ENCODE measurements around the gene HGD. TPM values are rescaled to one million over a fixed set of nuclear protein-coding genes. Genes with fewer than 3 reads are reported as not detected.
A peak's percentile ranks its signal among the peaks of the same experiment; 100 is the strongest.
"Not testable (repeated sequence)": the region's sequence is repeated elsewhere in the genome, so short reads cannot be mapped to it uniquely, and the experiment has no call there.

HGD gene
- total RNA-seq, 1 donor from 2014 or later, result 0.40 TPM

DNA sequence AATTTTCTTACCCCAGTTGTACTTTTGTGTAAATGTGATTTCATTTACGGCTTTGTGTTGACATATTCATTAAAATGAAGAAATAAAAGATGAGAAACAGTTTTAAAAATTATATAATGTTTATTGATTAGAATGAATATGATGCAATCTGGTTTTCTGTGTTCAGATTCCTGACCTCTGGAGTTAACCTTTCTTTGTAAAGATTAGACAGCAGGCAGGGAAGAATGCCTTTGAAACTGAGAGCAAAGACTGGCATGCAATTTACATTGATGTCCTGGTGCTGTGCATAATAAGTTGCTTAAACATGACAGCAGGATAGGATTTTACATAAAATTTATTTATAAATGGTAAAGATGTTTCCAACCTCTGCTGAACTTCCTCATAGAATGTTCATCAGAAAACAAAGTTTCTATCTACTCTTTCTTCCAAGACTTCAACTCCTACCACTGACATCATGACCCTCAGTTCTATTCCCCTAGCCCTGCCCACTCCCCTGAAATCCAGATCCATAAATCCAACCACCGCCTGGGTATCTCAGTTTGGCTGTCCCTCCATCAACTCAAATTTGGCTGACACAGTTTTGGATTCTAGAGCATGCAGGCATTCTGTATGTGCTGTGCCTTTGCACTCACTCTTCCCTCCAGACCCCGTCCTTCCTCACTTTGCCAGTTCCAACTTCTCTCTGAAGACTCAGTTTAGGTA, 1.7 kb downstream of the HGD start:
- no peak overlapping the region for H3K4me3 Mint-ChIP-seq (ENCODE audit: unreplicated experiment)
- H3K9me3 Mint-ChIP-seq (ENCODE audit: low read depth), result peaks cover 10% of the 10 kb centered on the region
- no peak for DNase-seq (ENCODE audit: low spot score)
- TF ChIP-seq, protein P1, sequence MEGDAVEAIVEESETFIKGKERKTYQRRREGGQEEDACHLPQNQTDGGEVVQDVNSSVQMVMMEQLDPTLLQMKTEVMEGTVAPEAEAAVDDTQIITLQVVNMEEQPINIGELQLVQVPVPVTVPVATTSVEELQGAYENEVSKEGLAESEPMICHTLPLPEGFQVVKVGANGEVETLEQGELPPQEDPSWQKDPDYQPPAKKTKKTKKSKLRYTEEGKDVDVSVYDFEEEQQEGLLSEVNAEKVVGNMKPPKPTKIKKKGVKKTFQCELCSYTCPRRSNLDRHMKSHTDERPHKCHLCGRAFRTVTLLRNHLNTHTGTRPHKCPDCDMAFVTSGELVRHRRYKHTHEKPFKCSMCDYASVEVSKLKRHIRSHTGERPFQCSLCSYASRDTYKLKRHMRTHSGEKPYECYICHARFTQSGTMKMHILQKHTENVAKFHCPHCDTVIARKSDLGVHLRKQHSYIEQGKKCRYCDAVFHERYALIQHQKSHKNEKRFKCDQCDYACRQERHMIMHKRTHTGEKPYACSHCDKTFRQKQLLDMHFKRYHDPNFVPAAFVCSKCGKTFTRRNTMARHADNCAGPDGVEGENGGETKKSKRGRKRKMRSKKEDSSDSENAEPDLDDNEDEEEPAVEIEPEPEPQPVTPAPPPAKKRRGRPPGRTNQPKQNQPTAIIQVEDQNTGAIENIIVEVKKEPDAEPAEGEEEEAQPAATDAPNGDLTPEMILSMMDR (IDR thresholded peaks at IDR 0.05), result no peak
- H3K27me3 Mint-ChIP-seq (ENCODE audit: low read depth), result no peaks in the 10 kb centered on the region
- H3K4me1 Mint-ChIP-seq (ENCODE audit: low read depth), result peaks cover 20% of the 10 kb centered on the region
- H3K36me3 Mint-ChIP-seq (ENCODE audit: low read depth), result no peaks in the 10 kb centered on the region
- no peak overlapping the region for H3K27ac Mint-ChIP-seq (ENCODE audit: unreplicated experiment)

GRCh38 chr3:120678984-120679383, 3.1 kb downstream of the HGD start:
- Mint-ChIP-seq H3K9me3 (ENCODE audit: low read depth) (peaks cover 10% of the 10 kb centered on the region), H3K36me3 (ENCODE audit: low read depth) (no peaks in the 10 kb centered on the region), H3K4me3 (ENCODE audit: unreplicated experiment) (peak overlapping the region; percentile 45), H3K4me1 (ENCODE audit: low read depth) (peaks cover 20% of the 10 kb centered on the region), H3K27me3 (ENCODE audit: low read depth) (no peaks in the 10 kb centered on the region), H3K27ac (ENCODE audit: unreplicated experiment) (peak overlapping the region; percentile 88)
- TF ChIP-seq, protein P1 (IDR thresholded peaks at IDR 0.05), result no peak
- no peak for DNase-seq (ENCODE audit: low spot score)

DNA sequence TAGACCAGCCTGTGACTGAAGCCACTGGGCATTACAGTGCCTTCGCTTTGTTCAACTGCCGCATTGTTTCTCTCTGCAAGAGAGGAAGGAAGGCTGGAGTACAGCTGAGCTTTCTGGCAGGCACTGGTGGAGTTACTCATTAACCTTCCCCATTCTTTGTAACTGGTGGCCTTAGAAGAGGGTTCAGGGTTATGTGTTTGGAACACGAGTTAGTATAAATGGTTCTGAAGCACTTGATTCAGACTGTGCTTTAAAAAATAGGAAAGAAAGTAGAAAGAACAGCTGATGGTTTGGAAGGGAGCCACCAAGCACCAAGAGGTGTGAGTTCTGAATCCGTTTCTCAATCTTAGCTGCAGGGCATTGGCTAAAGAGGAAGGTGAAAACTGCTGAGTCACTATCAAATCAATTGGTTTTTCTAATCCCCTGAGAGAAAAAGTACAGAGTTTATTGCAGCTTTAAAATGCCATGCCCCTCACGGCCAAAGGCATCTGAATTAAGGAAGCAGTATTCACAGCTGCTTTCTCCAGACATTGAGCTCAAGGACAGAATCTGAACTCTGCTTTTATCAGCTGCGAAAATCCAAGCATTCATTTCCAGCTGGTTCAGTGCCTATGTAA, 3.6 kb downstream of the HGD start:
- TF ChIP-seq, protein P1 (IDR thresholded peaks at IDR 0.05), result no peak
- H3K9me3 Mint-ChIP-seq (ENCODE audit: low read depth), result peaks cover 10% of the 10 kb centered on the region
- H3K4me1 Mint-ChIP-seq (ENCODE audit: low read depth), result peaks cover 20% of the 10 kb centered on the region
- peak overlapping the region; percentile 45 for H3K4me3 Mint-ChIP-seq (ENCODE audit: unreplicated experiment)
- peak overlapping the region; percentile 88 for H3K27ac Mint-ChIP-seq (ENCODE audit: unreplicated experiment)
- no peaks in the 10 kb centered on the region for H3K36me3 Mint-ChIP-seq (ENCODE audit: low read depth)
- no peaks in the 10 kb centered on the region for H3K27me3 Mint-ChIP-seq (ENCODE audit: low read depth)
- DNase-seq (ENCODE audit: low spot score), result no peak

- H3K4me1 Mint-ChIP-seq (ENCODE audit: low read depth), result peaks cover 24% of the 10 kb centered on the region
- not testable (repeated sequence) for H3K27me3 Mint-ChIP-seq (ENCODE audit: low read depth); H3K9me3 Mint-ChIP-seq (ENCODE audit: low read depth); H3K27ac Mint-ChIP-seq (ENCODE audit: unreplicated experiment); H3K36me3 Mint-ChIP-seq (ENCODE audit: low read depth); H3K4me3 Mint-ChIP-seq (ENCODE audit: unreplicated experiment); DNase-seq (ENCODE audit: low spot score)
Observed at GRCh38 chr3:120677193-120677592, 4.8 kb downstream of the HGD start.

GRCh38 chr3:120673116-120673515, 8.9 kb downstream of the HGD start:
- no peak for DNase-seq (ENCODE audit: low spot score)
- H3K36me3 Mint-ChIP-seq (ENCODE audit: low read depth), result no peaks in the 10 kb centered on the region
- H3K4me1 Mint-ChIP-seq (ENCODE audit: low read depth), result peaks cover 10% of the 10 kb centered on the region
- TF ChIP-seq, protein P1 (IDR thresholded peaks at IDR 0.05), result no peak
- H3K9me3 Mint-ChIP-seq (ENCODE audit: low read depth), result peaks cover 4% of the 10 kb centered on the region
- H3K4me3 Mint-ChIP-seq (ENCODE audit: unreplicated experiment), result no peak overlapping the region
- no peaks in the 10 kb centered on the region for H3K27me3 Mint-ChIP-seq (ENCODE audit: low read depth)
- H3K27ac Mint-ChIP-seq (ENCODE audit: unreplicated experiment), result no peak overlapping the region

Measured in chondrocyte (in vitro differentiated cells).